GM19324 (cell line): Measurements from ENCODE around the gene USP33.
"Not testable (repeated sequence)": the region's sequence is repeated elsewhere in the genome, so short reads cannot be mapped to it uniquely, and the experiment has no call there.

ENCODE experiments used
- ATAC-seq: cut with Tn5 transposase; IDR thresholded peaks from one replicate; pipeline ENCODE4 v1.9.1; 2021; ENCODE audit warnings: mild to moderate bottlenecking, moderate library complexity; ENCODE audit not compliant: unreplicated experiment, low FRiP score

USP33 gene

GRCh38 chr1:77742011-77742555, 17.6 kb downstream of the USP33 start:
- no peak for ATAC-seq

GRCh38 chr1:77741316-77741715, 18.3 kb downstream of the USP33 start:
- no peak for ATAC-seq

GRCh38 chr1:77739235-77739634, 20.4 kb downstream of the USP33 start:
- ATAC-seq: no peak

GRCh38 chr1:77732090-77732489, 27.6 kb downstream of the USP33 start:
- no peak for ATAC-seq

- no peak for ATAC-seq
Observed at GRCh38 chr1:77725706-77726105, 33.9 kb downstream of the USP33 start.

- ATAC-seq: no peak
Observed at GRCh38 chr1:77718181-77718580, 41.5 kb downstream of the USP33 start.

GRCh38 chr1:77716065-77716464, 43.6 kb downstream of the USP33 start:
- ATAC-seq: no peak

GRCh38 chr1:77709727-77710126, 49.9 kb downstream of the USP33 start:
- no peak for ATAC-seq

- no peak for ATAC-seq
Observed at GRCh38 chr1:77706321-77706720, 53.3 kb downstream of the USP33 start.

- no peak for ATAC-seq
Observed at GRCh38 chr1:77704736-77705135, 54.9 kb downstream of the USP33 start.

GRCh38 chr1:77699673-77700072, 60.0 kb downstream of the USP33 start:
- ATAC-seq: not testable (repeated sequence)

GRCh38 chr1:77697441-77697840, 62.2 kb downstream of the USP33 start:
- no peak for ATAC-seq

GRCh38 chr1:77688939-77689338, 70.7 kb downstream of the USP33 start:
- no peak for ATAC-seq

GRCh38 chr1:77687519-77687906, 72.1 kb downstream of the USP33 start:
- ATAC-seq: no peak

- ATAC-seq: no peak
Observed at GRCh38 chr1:77686796-77687518, 72.7 kb downstream of the USP33 start.

- ATAC-seq: peak; percentile 88
Observed at GRCh38 chr1:77683160-77684148, 76.2 kb downstream of the USP33 start.

- ATAC-seq: peak; percentile 73
Observed at GRCh38 chr1:77682460-77683159, 77.0 kb downstream of the USP33 start, which contains the start of gene ZZZ3. TSS of gene ZZZ3 (minus strand) at chr1:77682658. CDS start at chr1:77633354, 49,304 bp downstream.

GRCh38 chr1:77680173-77680572, 79.5 kb downstream of the USP33 start:
- ATAC-seq: no peak

- no peak for ATAC-seq
Observed at GRCh38 chr1:77678660-77679610, 80.7 kb downstream of the USP33 start.
